Thoracic aorta (tissue), 2 donors: ENCODE results near the gene CHST14. TPM values are rescaled to one million over a fixed set of nuclear protein-coding genes. Genes with fewer than 3 reads are reported as not detected.
"Not testable (repeated sequence)": the region's sequence is repeated elsewhere in the genome, so short reads cannot be mapped to it uniquely, and the experiment has no call there.

Source experiments
- ATAC-seq: fragments of 150-250 bp; one replicate; pipeline ENCODE4 v1.8.0; 2017; ENCODE audit warnings: low read depth; ENCODE audit not compliant: insufficient number of reproducible peaks, low FRiP score
- DNase-seq: peaks from one replicate; pipeline ENCODE4 v3.0.0-alpha.2; 2020; ENCODE audit warnings: low spot score
- H3K27ac ChIP-seq, 2 donors: fragments of 200-600 bp; sonication (generic); 1 replicate in 1 of 2; 2 replicates in 1 of 2; pipeline ENCODE4 v1.5.1; 2016; ENCODE audit warnings: mild to moderate bottlenecking in 2 of 2, moderate library complexity in 2 of 2
- H3K27me3 ChIP-seq: fragments of 200-600 bp; sonication (generic); replicated peaks from 2 replicates; pipeline ENCODE4 v1.6.0; 2016; ENCODE audit warnings: mild to moderate bottlenecking; ENCODE audit not compliant: insufficient read depth
- H3K36me3 ChIP-seq: fragments of 200-600 bp; sonication (generic); one replicate; pipeline ENCODE4 v1.5.1; 2016
- H3K4me1 ChIP-seq, 2 donors: fragments of 200-600 bp; sonication (generic); 1 replicate in 1 of 2; 2 replicates in 1 of 2; pipeline versions ENCODE4 v1.5.1 to v1.6.0; 2016; ENCODE audit warnings: low read depth in 2 of 2, mild to moderate bottlenecking in 1 of 2; ENCODE audit not compliant: control insufficient read depth in 1 of 2
- H3K4me3 ChIP-seq: fragments of 200-600 bp; sonication (generic); 2 replicates; pipeline ENCODE4 v1.5.1; 2016; ENCODE audit warnings: mild to moderate bottlenecking
- H3K9me3 ChIP-seq: fragments of 200-600 bp; sonication (generic); 2 replicates; pipeline ENCODE4 v1.5.1; 2016
- total RNA-seq, 2 donors: library from RNA; depleted of rRNA; stranded (reverse); fragments of >200 nt; gene quantifications; one replicate each; pipeline versions ENCODE4 v1.1.0 to v1.2.3, GENCODE V29; 2016
- TF ChIP-seq, protein P1 (sequence below): fragments of 200-600 bp; sonication (generic); IDR thresholded peaks from one replicate; pipeline ENCODE4 v1.5.1; 2019; ENCODE audit warnings: antibody characterized with exemption

The CHST14 gene
- total RNA-seq, 2 donors from 2014 or later, result 16.4 to 21.0 TPM

DNA sequence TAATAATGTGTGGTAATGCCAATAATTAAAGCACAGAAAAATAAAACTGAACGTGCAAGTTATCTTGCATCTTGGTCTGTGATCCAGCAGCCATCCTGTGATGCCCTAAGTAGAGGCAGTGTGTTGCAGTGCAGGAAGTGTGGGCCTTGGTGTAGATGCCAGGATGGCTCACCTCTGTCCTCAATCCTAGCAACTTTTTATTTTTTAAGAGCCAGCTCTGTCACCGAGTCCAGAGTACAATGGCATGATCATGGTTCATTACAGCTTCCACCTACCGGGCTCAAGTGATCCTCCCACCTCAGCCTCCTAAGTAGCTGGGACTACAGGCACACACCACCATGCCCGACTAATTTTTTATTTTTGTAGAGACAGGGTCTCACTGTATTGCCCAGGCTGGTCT, 22.4 kb upstream of the CHST14 start:
- TF ChIP-seq, protein P1, sequence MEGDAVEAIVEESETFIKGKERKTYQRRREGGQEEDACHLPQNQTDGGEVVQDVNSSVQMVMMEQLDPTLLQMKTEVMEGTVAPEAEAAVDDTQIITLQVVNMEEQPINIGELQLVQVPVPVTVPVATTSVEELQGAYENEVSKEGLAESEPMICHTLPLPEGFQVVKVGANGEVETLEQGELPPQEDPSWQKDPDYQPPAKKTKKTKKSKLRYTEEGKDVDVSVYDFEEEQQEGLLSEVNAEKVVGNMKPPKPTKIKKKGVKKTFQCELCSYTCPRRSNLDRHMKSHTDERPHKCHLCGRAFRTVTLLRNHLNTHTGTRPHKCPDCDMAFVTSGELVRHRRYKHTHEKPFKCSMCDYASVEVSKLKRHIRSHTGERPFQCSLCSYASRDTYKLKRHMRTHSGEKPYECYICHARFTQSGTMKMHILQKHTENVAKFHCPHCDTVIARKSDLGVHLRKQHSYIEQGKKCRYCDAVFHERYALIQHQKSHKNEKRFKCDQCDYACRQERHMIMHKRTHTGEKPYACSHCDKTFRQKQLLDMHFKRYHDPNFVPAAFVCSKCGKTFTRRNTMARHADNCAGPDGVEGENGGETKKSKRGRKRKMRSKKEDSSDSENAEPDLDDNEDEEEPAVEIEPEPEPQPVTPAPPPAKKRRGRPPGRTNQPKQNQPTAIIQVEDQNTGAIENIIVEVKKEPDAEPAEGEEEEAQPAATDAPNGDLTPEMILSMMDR, result no peak
- ATAC-seq (no peak), DNase-seq (no peak)
- no peaks in the 10 kb centered on the region for H3K36me3 ChIP-seq
- no peak overlapping the region for H3K27ac ChIP-seq
- H3K4me3 ChIP-seq, result no peak overlapping the region
- H3K4me1 ChIP-seq, result peaks cover 9 to 26% of the 10 kb centered on the region in 2 donors
- no peaks in the 10 kb centered on the region for H3K9me3 ChIP-seq
- H3K27me3 ChIP-seq, result no peaks in the 10 kb centered on the region

DNA sequence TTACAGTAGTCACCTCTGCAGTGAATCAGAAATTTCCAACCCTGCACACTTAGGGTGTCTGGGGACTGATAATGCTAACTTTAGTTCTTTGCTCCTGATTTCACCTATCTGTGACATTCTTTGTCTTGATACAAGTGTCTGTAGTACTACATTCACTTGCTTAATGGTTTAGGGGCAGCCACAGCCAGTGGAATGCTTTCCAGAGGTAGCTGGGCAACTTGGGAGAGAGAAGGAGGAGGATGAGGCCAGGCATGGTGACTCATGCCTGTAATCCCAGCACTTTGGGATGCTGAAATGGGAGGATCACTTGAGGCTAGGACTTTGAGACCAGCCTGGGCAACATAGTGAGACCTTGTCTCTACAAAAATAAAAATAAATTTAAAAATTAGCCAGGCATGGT, 21.5 kb upstream of the CHST14 start:
- ATAC-seq (no peak), DNase-seq (no peak)
- H3K27me3 ChIP-seq, result no peaks in the 10 kb centered on the region
- H3K4me3 ChIP-seq, result no peak overlapping the region
- no peak overlapping the region for H3K27ac ChIP-seq
- H3K9me3 ChIP-seq, result no peaks in the 10 kb centered on the region
- TF ChIP-seq, protein P1, result no peak
- no peaks in the 10 kb centered on the region for H3K36me3 ChIP-seq
- H3K4me1 ChIP-seq, result peaks cover 9 to 22% of the 10 kb centered on the region in 2 donors

DNA sequence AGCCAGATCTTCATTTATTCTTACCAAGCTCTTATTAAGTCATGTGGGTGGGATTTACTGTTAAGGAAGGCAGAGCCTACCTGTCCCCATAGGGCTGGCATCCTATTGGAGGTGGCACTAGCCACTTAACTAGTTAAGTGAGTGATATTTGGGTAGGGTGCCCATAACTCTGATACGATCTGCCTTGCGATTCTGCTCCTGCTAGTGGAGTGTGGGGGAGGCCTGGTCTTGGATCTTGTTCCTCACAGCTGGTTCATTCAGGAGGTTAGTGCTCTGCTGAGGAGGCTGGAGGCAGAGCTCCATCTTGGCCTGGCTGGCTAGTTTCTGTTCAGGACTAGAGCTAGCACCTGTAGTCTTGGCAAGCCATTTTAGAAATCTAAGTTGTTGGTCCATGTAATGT, 20.7 kb upstream of the CHST14 start:
- Histone ChIP-seq H3K9me3 (no peaks in the 10 kb centered on the region), H3K36me3 (no peaks in the 10 kb centered on the region), H3K27ac (no peak overlapping the region), H3K4me3 (no peak overlapping the region), H3K27me3 (no peaks in the 10 kb centered on the region), H3K4me1 (peaks cover 8 to 24% of the 10 kb centered on the region in 2 donors)
- no peak for ATAC-seq
- DNase-seq, result no peak
- TF ChIP-seq, protein P1, result no peak

DNA sequence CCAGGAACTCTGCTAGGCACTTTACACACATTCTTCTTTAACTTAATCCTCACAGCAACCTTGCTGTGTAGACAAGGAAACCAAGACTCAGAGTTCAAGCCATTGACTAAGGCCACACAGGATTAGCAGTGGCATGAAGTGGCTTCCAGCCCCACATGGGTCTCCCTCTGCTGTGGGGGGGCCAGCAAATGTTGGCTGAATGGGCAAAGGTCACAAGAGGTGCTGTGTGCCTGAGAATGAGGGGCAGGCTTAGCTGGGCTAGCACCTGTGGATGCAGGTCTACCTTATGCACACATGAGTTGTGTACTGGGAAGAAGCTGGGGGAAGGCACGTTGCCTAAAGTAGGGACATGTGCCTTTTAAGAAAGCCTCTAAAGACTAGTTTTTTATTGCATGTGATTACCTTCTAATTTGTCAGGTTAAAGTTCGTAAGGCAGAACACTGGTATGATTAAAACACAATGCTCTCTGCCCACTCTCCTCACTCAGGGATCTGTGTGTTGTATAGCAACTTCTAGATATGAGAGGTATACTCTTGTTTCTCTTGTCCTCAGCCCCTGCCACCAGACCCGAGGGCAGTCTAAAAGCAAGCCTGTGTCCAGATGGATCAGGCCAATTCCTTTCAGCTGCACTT, 19.1 kb upstream of the CHST14 start:
- TF ChIP-seq, protein P1, result no peak
- no peak for DNase-seq
- ATAC-seq, result no peak
- Histone ChIP-seq H3K27me3 (no peaks in the 10 kb centered on the region), H3K27ac (no peak overlapping the region), H3K4me3 (no peak overlapping the region), H3K36me3 (no peaks in the 10 kb centered on the region), H3K4me1 (peaks cover 5 to 15% of the 10 kb centered on the region in 2 donors), H3K9me3 (no peaks in the 10 kb centered on the region)

DNA sequence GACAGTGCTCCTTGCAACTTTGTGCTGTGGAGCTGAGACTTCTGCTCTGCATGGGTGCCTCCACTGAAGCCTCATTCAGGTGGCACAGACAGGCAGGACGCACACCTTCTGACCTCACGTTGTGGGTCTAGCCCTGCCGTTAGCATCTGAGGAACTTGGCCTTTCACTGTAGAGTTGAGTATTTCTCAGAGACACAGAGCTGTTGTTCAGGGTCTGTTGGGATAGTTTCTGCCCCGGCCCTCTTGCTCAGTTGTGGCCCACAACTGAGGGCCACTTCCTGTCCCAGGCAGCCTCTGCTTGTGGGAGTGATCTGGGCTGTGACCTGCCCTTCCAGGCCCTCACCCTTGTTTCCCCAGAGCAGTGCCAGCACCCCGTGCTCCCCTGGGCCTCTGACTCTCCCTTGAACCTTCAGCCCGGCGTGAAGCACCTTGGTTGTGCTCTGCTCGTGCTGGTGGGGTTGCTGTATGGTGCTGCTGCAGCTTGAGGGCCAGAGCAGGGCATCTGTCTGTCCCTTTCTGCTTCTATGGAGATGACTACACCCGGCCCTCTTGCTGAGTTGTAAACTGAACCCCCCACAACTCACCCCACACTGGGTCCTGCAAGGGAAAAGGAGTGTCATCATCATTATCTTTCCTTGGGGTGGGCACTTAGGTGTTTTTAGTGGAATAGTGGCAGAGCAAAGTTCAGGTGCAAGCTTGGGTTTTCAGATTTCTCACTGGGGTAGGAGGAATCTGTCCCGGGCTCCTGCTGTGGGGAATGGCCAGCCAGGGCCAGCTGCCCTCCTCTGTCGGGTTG, 18.3 kb upstream of the CHST14 start:
- no peak for ATAC-seq
- Histone ChIP-seq H3K9me3 (no peaks in the 10 kb centered on the region), H3K4me1 (peaks cover 5 to 15% of the 10 kb centered on the region in 2 donors), H3K27ac (no peak overlapping the region), H3K36me3 (no peaks in the 10 kb centered on the region), H3K4me3 (no peak overlapping the region), H3K27me3 (no peaks in the 10 kb centered on the region)
- DNase-seq, result no peak
- TF ChIP-seq, protein P1, result no peak

DNA sequence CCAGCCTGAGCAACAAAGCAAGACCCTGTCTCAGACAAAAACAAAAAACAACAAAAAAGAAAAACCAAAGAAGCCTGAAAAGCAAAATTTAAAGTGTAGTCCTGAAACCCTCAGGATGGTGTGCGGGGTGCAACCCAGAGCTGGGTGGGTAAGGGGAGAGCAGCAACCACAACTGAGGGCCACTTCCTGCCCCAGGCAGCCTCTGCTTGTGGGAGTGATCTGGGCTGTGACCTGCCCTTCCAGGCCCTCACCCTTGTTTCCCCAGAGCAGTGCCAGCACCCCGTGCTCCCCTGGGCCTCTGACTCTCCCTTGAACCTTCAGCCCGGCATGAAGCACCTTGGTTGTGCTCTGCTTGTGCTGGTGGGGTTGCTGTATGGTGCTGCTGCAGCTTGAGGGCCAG, 16.8 kb upstream of the CHST14 start:
- H3K4me1 ChIP-seq, result peaks cover 5 to 15% of the 10 kb centered on the region in 2 donors
- not testable (repeated sequence) for H3K27me3 ChIP-seq, H3K9me3 ChIP-seq, H3K27ac ChIP-seq, H3K36me3 ChIP-seq, H3K4me3 ChIP-seq, DNase-seq, ATAC-seq
